ENCODE data around the gene ALG14.

DNA sequence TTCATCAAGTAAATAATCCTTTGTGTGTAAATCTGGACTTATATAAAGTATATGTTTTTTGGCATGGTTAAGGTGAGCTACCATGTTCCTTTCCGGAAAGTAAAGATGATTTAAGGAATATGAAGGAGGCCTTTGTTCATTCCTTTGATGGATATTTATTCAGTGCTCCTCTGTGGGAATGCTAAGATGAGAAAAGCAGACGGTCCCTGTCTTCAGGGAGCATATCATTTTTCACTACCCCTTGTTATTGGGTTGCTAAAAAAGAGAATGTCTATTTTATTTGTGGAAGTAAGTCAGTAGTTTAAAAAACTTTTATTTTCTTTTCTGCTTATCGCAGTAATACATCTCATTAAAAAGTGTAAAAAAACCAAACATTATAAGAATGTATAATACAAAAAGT is 110.8 kb downstream of the ALG14 start:
- TF ChIP-seq, protein P1, sequence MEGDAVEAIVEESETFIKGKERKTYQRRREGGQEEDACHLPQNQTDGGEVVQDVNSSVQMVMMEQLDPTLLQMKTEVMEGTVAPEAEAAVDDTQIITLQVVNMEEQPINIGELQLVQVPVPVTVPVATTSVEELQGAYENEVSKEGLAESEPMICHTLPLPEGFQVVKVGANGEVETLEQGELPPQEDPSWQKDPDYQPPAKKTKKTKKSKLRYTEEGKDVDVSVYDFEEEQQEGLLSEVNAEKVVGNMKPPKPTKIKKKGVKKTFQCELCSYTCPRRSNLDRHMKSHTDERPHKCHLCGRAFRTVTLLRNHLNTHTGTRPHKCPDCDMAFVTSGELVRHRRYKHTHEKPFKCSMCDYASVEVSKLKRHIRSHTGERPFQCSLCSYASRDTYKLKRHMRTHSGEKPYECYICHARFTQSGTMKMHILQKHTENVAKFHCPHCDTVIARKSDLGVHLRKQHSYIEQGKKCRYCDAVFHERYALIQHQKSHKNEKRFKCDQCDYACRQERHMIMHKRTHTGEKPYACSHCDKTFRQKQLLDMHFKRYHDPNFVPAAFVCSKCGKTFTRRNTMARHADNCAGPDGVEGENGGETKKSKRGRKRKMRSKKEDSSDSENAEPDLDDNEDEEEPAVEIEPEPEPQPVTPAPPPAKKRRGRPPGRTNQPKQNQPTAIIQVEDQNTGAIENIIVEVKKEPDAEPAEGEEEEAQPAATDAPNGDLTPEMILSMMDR (conservative IDR thresholded peaks at IDR 0.05 in 1 of 2, IDR thresholded peaks at IDR 0.05 in 1 of 2; ENCODE audit: low read depth in 1 of 2, low read length in 2 of 2): no peak
- no peak for TF ChIP-seq EZH2 (IDR thresholded peaks at IDR 0.05; ENCODE audit: low read length, missing control alignments)
